ENCODE results near the gene BDH1.

- TF ChIP-seq CTCF (IDR thresholded peaks at IDR 0.05) (no peak), POLR2A (IDR thresholded peaks at IDR 0.05) (no peak), POLR2AphosphoS5 (IDR thresholded peaks at IDR 0.05) (no peak)
These were observed 21.6 kb downstream of the BDH1 start for GRCh38 chr3:197533927-197534725.

Measured in breast epithelium (tissue), 3 donors.